GM13977 (cell line): ENCODE data around the gene FKBP5.
"Not testable (repeated sequence)": the region's sequence is repeated elsewhere in the genome, so short reads cannot be mapped to it uniquely, and the experiment has no call there.

Experiments used
- DNase-seq: peaks from one replicate; pipeline ENCODE4 v3.0.0; 2012; ENCODE audit warnings: low spot score
- CTCF ChIP-seq: IDR thresholded peaks from 2 replicates; pipeline ENCODE4 v1.5.1; 2012; ENCODE audit warnings: mild to moderate bottlenecking, control low read depth; ENCODE audit not compliant: insufficient read depth; ENCODE audit errors: extremely low read depth, missing control alignments
- in situ Hi-C: fragments of 300-500 bp; cut with MboI; formaldehyde crosslinking; loops from one replicate; pipeline ENCODE4 v1.12.0; 2022; ENCODE audit warnings: low sequenced_read_pairs, low pct_unique_long_range_greater_than_20kb, mixed read lengths, inconsistent platforms; ENCODE audit not compliant: unreplicated experiment

FKBP5 gene

GRCh38 chr6:35543459-35544193 is 145.1 kb downstream of the FKBP5 start:
- TF ChIP-seq CTCF = no peak
- DNase-seq = no peak
- in situ Hi-C loops = no loop called here

- DNase-seq = no peak
- in situ Hi-C loops = no loop called here
Measured at GRCh38 chr6:35541836-35542235, 146.9 kb downstream of the FKBP5 start.

GRCh38 chr6:35539223-35539622 is 149.5 kb downstream of the FKBP5 start:
- DNase-seq = no peak
- no peak for TF ChIP-seq CTCF
- in situ Hi-C loops = no loop called here

More at GRCh38 chr6:35541836-35542235, 146.9 kb downstream of the FKBP5 start:
- no peak for TF ChIP-seq CTCF

- DNase-seq, in situ Hi-C loops: not testable (repeated sequence)
Measured at GRCh38 chr6:35535847-35536246, 152.9 kb downstream of the FKBP5 start.

- DNase-seq = no peak
- in situ Hi-C loops = no loop called here
- no peak for TF ChIP-seq CTCF
Measured at GRCh38 chr6:35534407-35535170, 154.1 kb downstream of the FKBP5 start.

- in situ Hi-C loops = no loop called here
- DNase-seq = no peak
- TF ChIP-seq CTCF = no peak
Measured at GRCh38 chr6:35533981-35534380, 154.7 kb downstream of the FKBP5 start.

GRCh38 chr6:35532126-35532525 is 156.6 kb downstream of the FKBP5 start:
- in situ Hi-C loops = no loop called here
- no peak for TF ChIP-seq CTCF
- DNase-seq = no peak
